ENCODE measurements around the gene SPAM1. TPM values are rescaled to one million over a fixed set of nuclear protein-coding genes. Genes with fewer than 3 reads are reported as not detected.

SPAM1 gene
- total RNA-seq, 4 donors from 2014 or later, result not detected

DNA sequence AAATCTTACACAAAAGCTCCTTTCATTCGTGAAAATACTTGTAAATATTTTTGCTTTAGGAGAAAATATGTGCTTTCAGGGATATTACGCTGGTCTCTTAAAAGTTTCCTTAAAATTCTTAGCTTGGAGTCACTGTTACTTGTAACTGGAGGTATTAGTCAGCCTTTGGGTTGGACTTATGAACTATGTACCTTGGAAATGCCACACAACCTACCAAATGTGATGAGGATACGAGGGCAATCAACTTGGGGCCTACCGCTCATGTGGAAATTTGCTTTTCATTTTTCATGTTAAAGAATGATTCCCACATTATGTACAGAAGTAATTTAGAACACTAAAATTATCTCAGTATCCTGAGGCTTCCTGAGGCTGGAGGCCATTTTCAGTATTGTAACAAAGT lies 23.1 kb downstream of the SPAM1 start:
- no peak for TF ChIP-seq POLR2AphosphoS5 (IDR thresholded peaks at IDR 0.05)
- no peak for TF ChIP-seq EP300 (IDR thresholded peaks at IDR 0.05)
- no peak for TF ChIP-seq POLR2A (IDR thresholded peaks at IDR 0.05)
- TF ChIP-seq, protein P1, sequence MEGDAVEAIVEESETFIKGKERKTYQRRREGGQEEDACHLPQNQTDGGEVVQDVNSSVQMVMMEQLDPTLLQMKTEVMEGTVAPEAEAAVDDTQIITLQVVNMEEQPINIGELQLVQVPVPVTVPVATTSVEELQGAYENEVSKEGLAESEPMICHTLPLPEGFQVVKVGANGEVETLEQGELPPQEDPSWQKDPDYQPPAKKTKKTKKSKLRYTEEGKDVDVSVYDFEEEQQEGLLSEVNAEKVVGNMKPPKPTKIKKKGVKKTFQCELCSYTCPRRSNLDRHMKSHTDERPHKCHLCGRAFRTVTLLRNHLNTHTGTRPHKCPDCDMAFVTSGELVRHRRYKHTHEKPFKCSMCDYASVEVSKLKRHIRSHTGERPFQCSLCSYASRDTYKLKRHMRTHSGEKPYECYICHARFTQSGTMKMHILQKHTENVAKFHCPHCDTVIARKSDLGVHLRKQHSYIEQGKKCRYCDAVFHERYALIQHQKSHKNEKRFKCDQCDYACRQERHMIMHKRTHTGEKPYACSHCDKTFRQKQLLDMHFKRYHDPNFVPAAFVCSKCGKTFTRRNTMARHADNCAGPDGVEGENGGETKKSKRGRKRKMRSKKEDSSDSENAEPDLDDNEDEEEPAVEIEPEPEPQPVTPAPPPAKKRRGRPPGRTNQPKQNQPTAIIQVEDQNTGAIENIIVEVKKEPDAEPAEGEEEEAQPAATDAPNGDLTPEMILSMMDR (IDR thresholded peaks at IDR 0.05), result no peak
- WGBS, result 86% methylated on average over 4 of the region's 4 CpGs
- Histone ChIP-seq H3K4me3 (no peak overlapping the region), H3K27me3 (no peaks in the 10 kb centered on the region), H3K27ac (no peak overlapping the region), H3K9me3 (no peaks in the 10 kb centered on the region), H3K36me3 (no peaks in the 10 kb centered on the region), H3K4me1 (no peaks in the 10 kb centered on the region)
- DNase-seq (ENCODE audit: low spot score in 2 of 2), result no peak

DNA sequence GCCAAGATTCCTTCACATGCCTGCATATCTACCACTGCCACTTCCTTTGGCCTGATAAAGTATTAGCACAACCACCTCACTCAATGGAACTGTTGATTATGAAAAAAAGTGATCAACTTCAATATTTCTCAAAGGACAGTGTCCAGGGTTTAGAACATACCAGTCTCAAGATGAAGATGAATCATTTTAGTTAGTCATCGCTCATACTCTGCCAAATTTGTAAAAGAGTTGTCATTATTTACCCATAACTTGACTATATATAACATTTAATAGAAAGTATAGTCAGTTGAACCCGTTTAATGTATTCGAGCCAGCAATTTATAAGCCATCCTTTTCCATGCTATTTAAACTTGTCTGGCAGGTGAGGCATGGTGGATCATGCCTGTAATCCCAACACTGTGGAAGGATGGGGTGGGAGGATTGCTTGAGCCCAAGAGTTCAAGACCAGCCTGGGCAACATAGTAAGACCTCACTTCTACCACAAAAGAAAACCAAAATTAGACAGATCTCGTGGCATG lies 33.2 kb downstream of the SPAM1 start:
- no peaks in the 10 kb centered on the region for H3K9me3 ChIP-seq
- H3K27ac ChIP-seq, result no peak overlapping the region
- WGBS, result 70% methylated on average over 4 of the region's 4 CpGs
- H3K36me3 ChIP-seq, result no peaks in the 10 kb centered on the region
- H3K4me1 ChIP-seq, result no peaks in the 10 kb centered on the region
- TF ChIP-seq POLR2A (IDR thresholded peaks at IDR 0.05) (no peak), EP300 (IDR thresholded peaks at IDR 0.05) (no peak), POLR2AphosphoS5 (IDR thresholded peaks at IDR 0.05) (no peak)
- TF ChIP-seq, protein P1 (IDR thresholded peaks at IDR 0.05), result no peak
- no peak for DNase-seq (ENCODE audit: low spot score in 2 of 2)
- no peaks in the 10 kb centered on the region for H3K27me3 ChIP-seq
- H3K4me3 ChIP-seq, result no peak overlapping the region

DNA sequence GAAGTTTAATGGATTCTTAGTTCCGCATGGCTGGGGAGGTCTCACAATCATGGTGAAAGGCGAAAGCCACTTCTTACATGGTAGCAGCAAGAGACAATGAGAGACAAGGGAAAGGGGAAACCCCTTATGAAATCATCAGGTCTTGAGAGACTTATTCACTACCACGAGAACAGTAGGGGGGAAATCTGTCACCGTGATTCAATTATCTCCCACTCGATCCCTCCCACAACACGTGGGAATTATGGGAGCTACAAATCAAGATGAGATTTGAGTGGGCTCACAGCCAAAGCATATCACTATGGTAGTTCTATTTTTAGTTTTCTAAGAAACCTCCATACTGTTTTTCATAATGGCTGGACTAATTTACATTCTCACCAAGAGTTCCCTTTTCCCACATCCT lies 36.7 kb downstream of the SPAM1 start:
- Histone ChIP-seq H3K4me3 (no peak overlapping the region), H3K27ac (no peak overlapping the region), H3K36me3 (no peaks in the 10 kb centered on the region), H3K4me1 (no peaks in the 10 kb centered on the region), H3K9me3 (no peaks in the 10 kb centered on the region), H3K27me3 (no peaks in the 10 kb centered on the region)
- TF ChIP-seq, protein P1 (IDR thresholded peaks at IDR 0.05), result no peak
- TF ChIP-seq EP300 (IDR thresholded peaks at IDR 0.05) (no peak), POLR2AphosphoS5 (IDR thresholded peaks at IDR 0.05) (no peak), POLR2A (IDR thresholded peaks at IDR 0.05) (no peak)
- WGBS, result 56% methylated on average over 6 of the region's 6 CpGs
- DNase-seq (ENCODE audit: low spot score in 2 of 2), result no peak

DNA sequence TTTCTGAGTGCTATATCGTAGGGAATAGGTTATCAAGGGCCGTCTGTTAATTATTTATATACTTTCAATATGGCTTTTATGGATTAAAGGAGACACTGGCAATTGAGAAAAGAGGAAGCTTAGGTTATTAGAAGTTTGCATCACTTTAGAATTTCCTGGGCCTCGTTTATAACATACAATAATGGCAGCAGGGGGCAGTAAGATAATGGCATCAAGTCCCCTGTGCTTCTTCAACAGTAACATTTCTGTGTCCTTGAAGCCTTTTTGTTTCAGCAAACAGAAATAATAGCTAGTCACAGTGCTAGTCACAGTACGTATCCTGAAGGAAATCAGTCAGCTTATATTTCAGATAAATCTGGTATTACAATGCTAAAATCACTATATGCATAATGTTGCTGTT lies 41.9 kb downstream of the SPAM1 start:
- DNase-seq (ENCODE audit: low spot score in 2 of 2), result no peak
- WGBS, result 63% methylated on average over 4 of the region's 4 CpGs
- TF ChIP-seq, protein P1 (IDR thresholded peaks at IDR 0.05), result no peak
- no peak for TF ChIP-seq EP300 (IDR thresholded peaks at IDR 0.05)
- TF ChIP-seq POLR2A (IDR thresholded peaks at IDR 0.05), result no peak
- TF ChIP-seq POLR2AphosphoS5 (IDR thresholded peaks at IDR 0.05), result no peak

DNA sequence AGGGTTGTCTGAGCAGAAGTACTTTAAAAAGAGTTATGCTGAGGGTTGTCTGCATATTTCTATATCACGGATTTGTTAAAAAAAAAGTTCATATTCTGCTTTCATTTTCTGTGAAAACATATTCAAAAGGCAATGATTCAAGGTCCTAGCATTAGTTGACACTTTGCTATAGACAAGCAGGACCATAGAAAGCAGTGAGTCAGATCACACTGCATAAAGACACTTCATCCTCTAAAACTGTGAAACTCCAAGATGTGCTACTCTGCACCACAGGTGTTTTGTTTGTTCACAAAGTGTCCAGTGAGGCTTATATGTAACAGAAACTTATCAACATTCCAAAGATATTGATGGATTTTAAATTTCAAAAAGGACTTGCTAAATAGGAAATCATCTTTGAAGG lies 47.0 kb downstream of the SPAM1 start:
- Histone ChIP-seq H3K4me1 (no peaks in the 10 kb centered on the region), H3K36me3 (no peaks in the 10 kb centered on the region), H3K27me3 (no peaks in the 10 kb centered on the region), H3K27ac (no peak overlapping the region), H3K9me3 (no peaks in the 10 kb centered on the region), H3K4me3 (no peak overlapping the region)
- WGBS, result 63% methylated on average over 1 of the region's 1 CpG
- TF ChIP-seq POLR2A (IDR thresholded peaks at IDR 0.05), result no peak
- no peak for DNase-seq (ENCODE audit: low spot score in 2 of 2)

More for the DNA sequence above, 41.9 kb downstream of the SPAM1 start:
- Histone ChIP-seq H3K36me3 (no peaks in the 10 kb centered on the region), H3K9me3 (no peaks in the 10 kb centered on the region), H3K27me3 (no peaks in the 10 kb centered on the region), H3K27ac (no peak overlapping the region), H3K4me3 (no peak overlapping the region), H3K4me1 (no peaks in the 10 kb centered on the region)

DNA sequence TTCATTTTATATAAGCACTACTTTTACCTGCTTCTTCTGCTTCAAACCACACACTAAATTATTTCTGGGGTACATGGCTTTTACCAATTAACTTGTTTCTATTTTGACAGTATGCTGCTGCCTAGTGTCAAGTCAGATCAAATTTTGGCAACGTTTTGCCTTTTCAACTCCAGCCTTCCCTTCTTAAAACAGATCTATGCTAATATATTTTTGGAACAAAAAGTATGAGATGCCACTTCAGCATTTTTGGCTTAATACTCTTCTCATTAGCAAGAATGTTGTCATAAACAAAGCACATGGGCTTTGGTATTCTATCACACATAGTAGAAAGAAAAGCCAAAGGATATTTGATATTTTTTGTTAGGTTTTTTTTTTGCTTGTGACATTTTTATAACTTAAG lies 47.8 kb downstream of the SPAM1 start:
- Histone ChIP-seq H3K36me3 (no peaks in the 10 kb centered on the region), H3K27me3 (no peaks in the 10 kb centered on the region), H3K9me3 (no peaks in the 10 kb centered on the region), H3K27ac (no peak overlapping the region), H3K4me3 (no peak overlapping the region), H3K4me1 (no peaks in the 10 kb centered on the region)
- 24% methylated on average over 1 of the region's 1 CpG for WGBS
- no peak for TF ChIP-seq POLR2AphosphoS5 (IDR thresholded peaks at IDR 0.05)
- no peak for TF ChIP-seq EP300 (IDR thresholded peaks at IDR 0.05)
- TF ChIP-seq, protein P1 (IDR thresholded peaks at IDR 0.05), result no peak
- TF ChIP-seq POLR2A (IDR thresholded peaks at IDR 0.05), result no peak
- no peak for DNase-seq (ENCODE audit: low spot score in 2 of 2)
